ENCODE results near the gene PPOX.

GRCh38 chr1:161166669-161167548, 683 bp downstream of the PPOX start:
- no peak for TF ChIP-seq CTCF (IDR thresholded peaks at IDR 0.05)
- no peak for TF ChIP-seq EZH2phosphoT487 (IDR thresholded peaks at IDR 0.05)

Measured in neural progenitor cell (in vitro differentiated cells).